CD4-positive, alpha-beta T cell treated with Interleukin-12 subunit alpha and Interleukin-12 subunit beta, for 1 hour (primary cell): ENCODE results near the gene CORO2B.

Source experiments
- DNase-seq: peaks from one replicate; pipeline ENCODE4 v3.0.0-alpha.2; 2020

The CORO2B gene

GRCh38 chr15:68610825-68611224 lies 32.0 kb downstream of the CORO2B start:
- no peak for DNase-seq

GRCh38 chr15:68612503-68612902 lies 33.7 kb downstream of the CORO2B start:
- no peak for DNase-seq

GRCh38 chr15:68612979-68613740 lies 34.4 kb downstream of the CORO2B start:
- no peak for DNase-seq

GRCh38 chr15:68614286-68615035 lies 35.7 kb downstream of the CORO2B start:
- no peak for DNase-seq

- DNase-seq = no peak
Observed at GRCh38 chr15:68615301-68615700, 36.5 kb downstream of the CORO2B start.

GRCh38 chr15:68615811-68616210 lies 37.0 kb downstream of the CORO2B start:
- DNase-seq = no peak

GRCh38 chr15:68616397-68616796 lies 37.6 kb downstream of the CORO2B start:
- DNase-seq = no peak

- no peak for DNase-seq
Observed at GRCh38 chr15:68617001-68617400, 38.2 kb downstream of the CORO2B start.

- no peak for DNase-seq
Observed at GRCh38 chr15:68617777-68618176, 39.0 kb downstream of the CORO2B start.

- no peak for DNase-seq
Observed at GRCh38 chr15:68618394-68618793, 39.6 kb downstream of the CORO2B start.

GRCh38 chr15:68618908-68619698 lies 40.3 kb downstream of the CORO2B start:
- DNase-seq = no peak

GRCh38 chr15:68620721-68621527 lies 42.1 kb downstream of the CORO2B start:
- DNase-seq = no peak

- no peak for DNase-seq
Observed at GRCh38 chr15:68621535-68621934, 42.7 kb downstream of the CORO2B start.

GRCh38 chr15:68623301-68623892 lies 44.6 kb downstream of the CORO2B start:
- no peak for DNase-seq

- no peak for DNase-seq
Observed at GRCh38 chr15:68625853-68626252, 47.1 kb downstream of the CORO2B start.

- no peak for DNase-seq
Observed at GRCh38 chr15:68626283-68626682, 47.5 kb downstream of the CORO2B start.

- no peak for DNase-seq
Observed at GRCh38 chr15:68626739-68627138, 47.9 kb downstream of the CORO2B start.

GRCh38 chr15:68627476-68627875 lies 48.7 kb downstream of the CORO2B start:
- DNase-seq = no peak

- no peak for DNase-seq
Observed at GRCh38 chr15:68627995-68628394, 49.2 kb downstream of the CORO2B start.

GRCh38 chr15:68629519-68630210 lies 50.9 kb downstream of the CORO2B start:
- no peak for DNase-seq

GRCh38 chr15:68630211-68630555 lies 51.4 kb downstream of the CORO2B start:
- no peak for DNase-seq

GRCh38 chr15:68630836-68631235 lies 52.0 kb downstream of the CORO2B start:
- no peak for DNase-seq
